Measurements from ENCODE around the gene ADPRS.

The ADPRS gene

GRCh38 chr1:36108314-36108713 lies 19.6 kb downstream of the ADPRS start:
- no peak for DNase-seq (ENCODE audit: low read depth, low spot score)

- DNase-seq (ENCODE audit: low read depth, low spot score) = no peak
Observed at GRCh38 chr1:36109041-36109679, 20.5 kb downstream of the ADPRS start.

- DNase-seq (ENCODE audit: low read depth, low spot score) = no peak
Observed at GRCh38 chr1:36111151-36111550, 22.5 kb downstream of the ADPRS start.

GRCh38 chr1:36112823-36113222 lies 24.1 kb downstream of the ADPRS start:
- DNase-seq (ENCODE audit: low read depth, low spot score) = no peak

- DNase-seq (ENCODE audit: low read depth, low spot score) = no peak
Observed at GRCh38 chr1:36114371-36114770, 25.7 kb downstream of the ADPRS start.

- DNase-seq (ENCODE audit: low read depth, low spot score) = peak; percentile 47
Observed at GRCh38 chr1:36115200-36115669, 26.5 kb downstream of the ADPRS start.

GRCh38 chr1:36115931-36116330 lies 27.2 kb downstream of the ADPRS start:
- DNase-seq (ENCODE audit: low read depth, low spot score) = no peak

GRCh38 chr1:36116901-36117300 lies 28.2 kb downstream of the ADPRS start:
- DNase-seq (ENCODE audit: low read depth, low spot score) = no peak

GRCh38 chr1:36118447-36119204 lies 29.9 kb downstream of the ADPRS start:
- no peak for DNase-seq (ENCODE audit: low read depth, low spot score)

- no peak for DNase-seq (ENCODE audit: low read depth, low spot score)
Observed at GRCh38 chr1:36119456-36119855, 30.8 kb downstream of the ADPRS start.

GRCh38 chr1:36122062-36123030 lies 33.7 kb downstream of the ADPRS start:
- no peak for DNase-seq (ENCODE audit: low read depth, low spot score)

GRCh38 chr1:36123356-36123755 lies 34.7 kb downstream of the ADPRS start:
- no peak for DNase-seq (ENCODE audit: low read depth, low spot score)

GRCh38 chr1:36124404-36125128 lies 35.9 kb downstream of the ADPRS start:
- no peak for DNase-seq (ENCODE audit: low read depth, low spot score)

- DNase-seq (ENCODE audit: low read depth, low spot score) = no peak
Observed at GRCh38 chr1:36125129-36125991, 36.7 kb downstream of the ADPRS start, which contains the start of gene COL8A2. Gene COL8A2 (minus strand): TSS chr1:36125222. CDS start chr1:36100242, 24,980 bp downstream.

GRCh38 chr1:36126005-36126716 lies 37.5 kb downstream of the ADPRS start:
- no peak for DNase-seq (ENCODE audit: low read depth, low spot score)

- DNase-seq (ENCODE audit: low read depth, low spot score) = no peak
Observed at GRCh38 chr1:36126797-36127500, 38.3 kb downstream of the ADPRS start.

- no peak for DNase-seq (ENCODE audit: low read depth, low spot score)
Observed at GRCh38 chr1:36128126-36128904, 39.6 kb downstream of the ADPRS start.

- no peak for DNase-seq (ENCODE audit: low read depth, low spot score)
Observed at GRCh38 chr1:36128905-36129206, 40.2 kb downstream of the ADPRS start.

Data from smooth muscle cell of the brain vasculature (primary cell).